ENCODE data around the gene GABRD.

- TF ChIP-seq, protein P1, sequence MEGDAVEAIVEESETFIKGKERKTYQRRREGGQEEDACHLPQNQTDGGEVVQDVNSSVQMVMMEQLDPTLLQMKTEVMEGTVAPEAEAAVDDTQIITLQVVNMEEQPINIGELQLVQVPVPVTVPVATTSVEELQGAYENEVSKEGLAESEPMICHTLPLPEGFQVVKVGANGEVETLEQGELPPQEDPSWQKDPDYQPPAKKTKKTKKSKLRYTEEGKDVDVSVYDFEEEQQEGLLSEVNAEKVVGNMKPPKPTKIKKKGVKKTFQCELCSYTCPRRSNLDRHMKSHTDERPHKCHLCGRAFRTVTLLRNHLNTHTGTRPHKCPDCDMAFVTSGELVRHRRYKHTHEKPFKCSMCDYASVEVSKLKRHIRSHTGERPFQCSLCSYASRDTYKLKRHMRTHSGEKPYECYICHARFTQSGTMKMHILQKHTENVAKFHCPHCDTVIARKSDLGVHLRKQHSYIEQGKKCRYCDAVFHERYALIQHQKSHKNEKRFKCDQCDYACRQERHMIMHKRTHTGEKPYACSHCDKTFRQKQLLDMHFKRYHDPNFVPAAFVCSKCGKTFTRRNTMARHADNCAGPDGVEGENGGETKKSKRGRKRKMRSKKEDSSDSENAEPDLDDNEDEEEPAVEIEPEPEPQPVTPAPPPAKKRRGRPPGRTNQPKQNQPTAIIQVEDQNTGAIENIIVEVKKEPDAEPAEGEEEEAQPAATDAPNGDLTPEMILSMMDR (IDR thresholded peaks at IDR 0.05; ENCODE audit: insufficient read depth, low read depth, low read length): no peak
- TF ChIP-seq EZH2 (IDR thresholded peaks at IDR 0.05; ENCODE audit: insufficient read depth, low read length): no peak
Observed at GRCh38 chr1:2065699-2066098, 46.6 kb downstream of the GABRD start.
